Body of pancreas (tissue), 4 donors: ENCODE data around the gene DDX49. TPM values are rescaled to one million over a fixed set of nuclear protein-coding genes. Genes with fewer than 3 reads are reported as not detected.

Experiments
- ATAC-seq: fragments of 150-250 bp; one replicate; pipeline ENCODE4 v1.9.1; 2016
- DNase-seq, 4 donors: peaks; one replicate each; pipeline ENCODE4 v3.0.0-alpha.2; 2019
- H3K27ac ChIP-seq, 4 donors: fragments of 200-600 bp; sonication (generic); 1 replicate in 3 of 4; 2 replicates in 1 of 4; pipeline versions ENCODE4 v1.5.1 to v1.6.1; 2016 to 2019; ENCODE audit warnings: mild to moderate bottlenecking in 1 of 4, mixed read lengths in 1 of 4, moderate library complexity in 1 of 4
- H3K27me3 ChIP-seq, 2 donors: fragments of 200-600 bp; sonication (generic); one replicate each; pipeline ENCODE4 v1.6.0; 2016; ENCODE audit warnings: mild to moderate bottlenecking in 1 of 2
- H3K36me3 ChIP-seq, 2 donors: fragments of 200-600 bp; sonication (generic); replicated peaks in 1 of 2; 2 replicates each; pipeline ENCODE4 v1.5.1; 2016; ENCODE audit warnings: low read depth in 2 of 2; ENCODE audit not compliant: insufficient read depth in 1 of 2
- H3K4me1 ChIP-seq: fragments of 200-600 bp; sonication (generic); one replicate; pipeline ENCODE4 v1.6.0; 2016
- H3K4me3 ChIP-seq, 2 donors: fragments of 200-600 bp; sonication (generic); 1 replicate in 1 of 2; 2 replicates in 1 of 2; pipeline ENCODE4 v1.5.1; 2016 to 2019
- H3K9me3 ChIP-seq, 3 donors: fragments of 200-600 bp; sonication (generic); 1 replicate in 2 of 3; 2 replicates in 1 of 3; pipeline ENCODE4 v1.5.1; 2016
- POLR2A ChIP-seq, 3 donors: fragments of 450-650 bp; IDR thresholded peaks; one replicate each; pipeline ENCODE4 v1.6.1; 2016; ENCODE audit warnings: antibody characterized with exemption in 3 of 3, mild to moderate bottlenecking in 2 of 3
- WGBS, 2 donors: methylation state at CpG; one replicate each; pipeline ENCODE4 v1.1.5; 2017; 5-methylcytosine and 5-hydroxymethylcytosine counted together
- intact Hi-C: fragments of 100-400 bp; cut with DNase I; formaldehyde crosslinking; loops from one replicate; pipeline ENCODE4 v1.15.1; 2023
- total RNA-seq, 2 donors: library from RNA; depleted of rRNA; stranded (reverse); fragments of >200 nt; gene quantifications; one replicate each; pipeline ENCODE4 v1.1.0, GENCODE V29; 2016
- TF ChIP-seq, protein P1 (sequence below), 7 experiments: fragments of 450-650 bp in 4 of 7; fragments of 200-600 bp in 3 of 7; sonication (generic) in 3 of 7; IDR thresholded peaks; one replicate each; pipeline ENCODE4 v1.5.1; 2016 to 2019; ENCODE audit warnings: antibody characterized with exemption in 7 of 7

DDX49 gene
- total RNA-seq, 2 donors from 2014 or later = 39.4 to 44.2 TPM

DNA sequence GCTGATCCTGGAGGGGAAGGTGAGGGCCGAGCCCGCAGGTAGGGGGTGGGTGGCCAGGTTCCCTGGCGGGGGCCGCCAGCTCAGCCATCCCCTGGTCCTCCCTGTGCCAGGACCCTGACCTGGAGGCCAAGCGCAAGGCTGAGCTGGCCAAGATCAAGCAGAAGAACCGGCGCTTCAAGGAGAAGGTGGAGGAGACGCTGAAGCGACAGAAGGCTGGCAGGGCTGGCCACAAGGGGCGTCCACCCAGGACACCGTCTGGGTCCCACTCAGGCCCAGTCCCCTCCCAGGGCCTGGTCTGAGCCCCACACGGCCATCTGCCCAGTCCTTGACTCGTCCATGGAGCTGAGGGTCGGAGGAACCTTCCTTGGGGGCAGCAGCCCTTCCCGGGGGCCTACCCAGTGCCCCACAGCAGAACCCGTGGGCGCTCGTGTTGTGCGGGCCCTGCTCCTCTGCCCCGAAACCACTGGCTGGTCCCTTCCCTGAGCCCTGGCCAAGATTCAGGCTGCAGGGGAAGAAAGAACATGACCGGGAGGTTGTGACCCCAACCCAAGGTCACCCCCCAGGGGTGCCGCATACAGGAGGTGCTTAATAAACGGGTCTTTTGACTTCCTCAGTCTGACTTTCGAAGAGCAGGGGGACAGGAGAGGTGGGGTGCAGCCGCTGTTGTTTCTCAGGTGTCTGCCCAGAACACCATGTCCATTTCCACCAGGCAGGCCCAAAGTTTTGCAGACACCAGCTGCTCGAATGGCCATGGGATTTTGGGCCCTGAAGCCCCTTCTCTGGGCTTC, 8.7 kb downstream of the DDX49 start:
- ATAC-seq (no peak), DNase-seq (no peak)
- WGBS, 2 donors = 86 to 89% methylated on average over 14 to 25 of the region's 26 CpGs
- intact Hi-C loops = no loop called here
- no peak for TF ChIP-seq POLR2A (IDR thresholded peaks at IDR 0.05)
- TF ChIP-seq, protein P1, sequence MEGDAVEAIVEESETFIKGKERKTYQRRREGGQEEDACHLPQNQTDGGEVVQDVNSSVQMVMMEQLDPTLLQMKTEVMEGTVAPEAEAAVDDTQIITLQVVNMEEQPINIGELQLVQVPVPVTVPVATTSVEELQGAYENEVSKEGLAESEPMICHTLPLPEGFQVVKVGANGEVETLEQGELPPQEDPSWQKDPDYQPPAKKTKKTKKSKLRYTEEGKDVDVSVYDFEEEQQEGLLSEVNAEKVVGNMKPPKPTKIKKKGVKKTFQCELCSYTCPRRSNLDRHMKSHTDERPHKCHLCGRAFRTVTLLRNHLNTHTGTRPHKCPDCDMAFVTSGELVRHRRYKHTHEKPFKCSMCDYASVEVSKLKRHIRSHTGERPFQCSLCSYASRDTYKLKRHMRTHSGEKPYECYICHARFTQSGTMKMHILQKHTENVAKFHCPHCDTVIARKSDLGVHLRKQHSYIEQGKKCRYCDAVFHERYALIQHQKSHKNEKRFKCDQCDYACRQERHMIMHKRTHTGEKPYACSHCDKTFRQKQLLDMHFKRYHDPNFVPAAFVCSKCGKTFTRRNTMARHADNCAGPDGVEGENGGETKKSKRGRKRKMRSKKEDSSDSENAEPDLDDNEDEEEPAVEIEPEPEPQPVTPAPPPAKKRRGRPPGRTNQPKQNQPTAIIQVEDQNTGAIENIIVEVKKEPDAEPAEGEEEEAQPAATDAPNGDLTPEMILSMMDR (IDR thresholded peaks at IDR 0.05) = no peak
- H3K36me3 ChIP-seq = peaks cover 4 to 28% of the 10 kb centered on the region in 2 donors
- no peaks in the 10 kb centered on the region for H3K9me3 ChIP-seq
- H3K4me1 ChIP-seq = no peaks in the 10 kb centered on the region
- H3K27me3 ChIP-seq = no peaks in the 10 kb centered on the region
- H3K4me3 ChIP-seq = no peak overlapping the region
- H3K27ac ChIP-seq = no peak overlapping the region

DNA sequence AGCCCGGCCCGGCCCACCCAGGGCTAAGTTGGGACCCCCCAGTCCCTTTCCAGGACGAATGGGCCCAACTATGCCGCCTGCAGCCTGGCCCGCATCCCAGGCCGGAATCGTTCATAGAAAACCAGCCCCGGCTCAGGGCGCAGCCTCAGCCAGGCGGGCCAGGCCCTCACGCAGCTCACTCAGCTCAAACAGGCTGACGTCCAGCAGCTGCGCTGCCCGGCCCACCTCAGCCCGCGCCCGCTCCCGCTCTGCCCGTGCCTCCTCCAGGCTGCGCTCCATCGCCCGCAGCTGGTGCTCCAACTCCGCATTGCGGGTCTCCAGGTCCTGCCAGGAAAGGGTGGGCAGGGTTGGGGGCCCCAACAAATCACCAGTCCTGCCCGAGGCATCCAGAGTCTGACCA, 9.8 kb downstream of the DDX49 start:
- no peak for ATAC-seq
- no peak overlapping the region for H3K4me3 ChIP-seq
- H3K4me1 ChIP-seq = no peaks in the 10 kb centered on the region
- intact Hi-C loops = no loop called here
- H3K36me3 ChIP-seq = peaks cover 4 to 22% of the 10 kb centered on the region in 2 donors
- no peaks in the 10 kb centered on the region for H3K9me3 ChIP-seq
- H3K27me3 ChIP-seq = no peaks in the 10 kb centered on the region
- H3K27ac ChIP-seq = no peak overlapping the region
- no peak for TF ChIP-seq POLR2A (IDR thresholded peaks at IDR 0.05)
- TF ChIP-seq, protein P1 (IDR thresholded peaks at IDR 0.05) = no peak
- DNase-seq = no peak
- 90 to 92% methylated on average over 16 to 25 of the region's 25 CpGs for WGBS, 2 donors

DNA sequence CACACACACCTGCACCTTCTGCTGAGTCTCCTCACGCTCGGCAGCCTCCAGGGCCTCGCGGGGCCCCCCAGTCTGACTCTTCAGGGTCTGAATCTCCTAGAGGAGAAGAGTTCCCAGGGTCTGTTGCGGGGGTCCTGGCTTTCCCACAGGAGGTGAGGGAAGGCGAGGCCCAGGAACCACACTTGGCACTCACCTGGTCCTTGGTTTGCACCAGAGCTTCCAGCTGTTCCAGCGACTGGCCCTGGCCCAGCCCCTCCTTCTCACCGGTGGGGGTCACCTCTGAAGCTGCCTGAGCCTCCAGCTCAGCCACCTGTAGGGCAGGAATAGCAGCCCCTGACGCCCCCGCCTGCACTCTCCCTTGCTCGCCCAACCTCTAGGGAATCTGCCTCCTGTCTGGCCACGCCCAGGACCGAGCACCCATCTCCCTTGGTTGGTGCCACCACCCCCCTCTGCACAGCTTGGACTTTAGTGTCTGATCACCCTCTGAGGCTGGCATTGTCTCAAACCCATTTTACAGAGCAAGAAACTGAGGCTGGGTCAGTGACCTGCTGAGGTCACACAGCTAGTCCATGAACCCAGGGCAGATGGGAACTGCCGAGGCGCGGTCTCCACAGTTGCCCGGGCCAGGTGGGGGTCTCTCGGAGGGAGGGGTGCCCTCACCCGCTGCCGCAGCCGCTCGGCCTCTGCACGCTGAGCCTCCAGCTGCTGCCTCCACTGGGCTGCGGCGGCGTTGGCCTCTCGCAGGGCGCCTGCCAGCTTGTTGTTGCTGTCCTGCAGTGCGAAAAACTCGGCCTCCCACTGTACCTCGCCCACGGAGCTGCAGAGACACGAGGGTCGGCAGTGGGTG, 12.0 kb downstream of the DDX49 start:
- ATAC-seq = no peak
- Histone ChIP-seq H3K9me3 (no peaks in the 10 kb centered on the region), H3K4me3 (no peak overlapping the region), H3K4me1 (no peaks in the 10 kb centered on the region), H3K27me3 (no peaks in the 10 kb centered on the region), H3K27ac (no peak overlapping the region), H3K36me3 (peaks cover 0 to 4% of the 10 kb centered on the region in 2 donors)
- TF ChIP-seq POLR2A (IDR thresholded peaks at IDR 0.05) = no peak
- TF ChIP-seq, protein P1 (IDR thresholded peaks at IDR 0.05) = no peak
- WGBS, 2 donors = 75 to 82% methylated on average over 13 to 33 of the region's 34 CpGs
- no peak for DNase-seq
- intact Hi-C loops = no loop called here

DNA sequence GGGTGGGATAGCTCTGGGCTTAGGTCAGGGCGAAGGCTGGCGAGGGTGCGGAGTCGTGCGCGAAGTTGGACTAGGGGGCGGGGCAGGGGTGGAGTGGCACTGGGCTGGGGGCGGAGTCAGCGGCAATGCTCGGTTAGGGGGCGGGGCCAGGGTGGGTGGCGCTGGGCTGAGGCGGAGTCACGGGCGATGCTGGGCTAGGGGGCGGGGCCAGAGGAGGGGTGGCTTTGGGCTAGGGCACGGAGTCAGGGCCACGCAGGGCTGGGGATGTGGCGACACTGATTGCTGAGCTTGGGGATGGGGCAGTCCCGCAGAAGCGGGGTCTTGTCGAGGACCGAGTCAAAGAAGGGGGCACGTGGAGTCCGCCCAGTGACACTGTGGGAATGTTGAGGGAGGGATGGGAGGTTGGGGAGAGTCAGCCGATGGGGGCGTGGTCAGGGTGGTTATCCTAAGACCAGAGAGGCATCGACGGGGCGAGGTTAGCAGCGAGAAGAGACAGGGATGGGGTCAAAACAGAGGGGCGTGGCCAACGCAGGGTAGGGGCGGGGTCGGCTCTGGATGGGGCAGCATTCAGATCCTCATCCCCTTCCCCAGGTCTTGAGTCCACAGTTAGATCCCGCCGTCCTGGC, 12.8 kb downstream of the DDX49 start:
- Histone ChIP-seq H3K36me3 (peaks cover 0 to 4% of the 10 kb centered on the region in 2 donors), H3K9me3 (no peaks in the 10 kb centered on the region), H3K4me3 (no peak overlapping the region), H3K27ac (no peak overlapping the region), H3K27me3 (no peaks in the 10 kb centered on the region), H3K4me1 (no peaks in the 10 kb centered on the region)
- intact Hi-C loops = no loop called here
- TF ChIP-seq, protein P1 (IDR thresholded peaks at IDR 0.05) = no peak
- no peak for TF ChIP-seq POLR2A (IDR thresholded peaks at IDR 0.05)
- ATAC-seq = peak; percentile 67
- DNase-seq = peak; percentile 54 to 71 (median 60)
- 24 to 43% methylated on average over 35 of the region's 37 CpGs for WGBS, 2 donors
